HG02840 (cell line): ENCODE data around the gene CDX1.
"Not testable (repeated sequence)": the region's sequence is repeated elsewhere in the genome, so short reads cannot be mapped to it uniquely, and the experiment has no call there.

Source experiments
- ATAC-seq: cut with Tn5 transposase; IDR thresholded peaks from one replicate; pipeline ENCODE4 v1.9.1; 2021; ENCODE audit warnings: mild to moderate bottlenecking, moderate library complexity, moderate number of reproducible peaks; ENCODE audit not compliant: unreplicated experiment, low FRiP score

Gene CDX1

DNA sequence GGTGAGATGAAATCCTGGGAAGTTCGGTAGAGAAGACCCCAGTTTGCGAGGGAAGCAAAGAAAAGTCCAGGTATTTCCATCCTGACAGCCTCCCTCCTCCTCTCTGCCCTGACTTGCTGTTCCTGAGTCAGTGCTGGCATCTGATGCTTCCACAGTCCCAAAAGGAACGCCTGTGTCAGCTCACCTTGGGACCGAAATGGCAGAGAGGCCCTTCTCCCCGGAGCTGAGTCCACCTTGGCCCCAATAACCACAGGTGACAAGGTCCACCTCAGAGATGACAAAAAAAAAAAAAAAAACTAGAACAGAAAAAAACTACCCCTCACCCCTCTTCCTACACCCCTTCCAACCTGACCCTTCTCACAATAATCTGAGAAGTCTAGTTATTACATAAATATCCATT is 54.9 kb downstream of the CDX1 start:
- no peak for ATAC-seq

GRCh38 chr5:150222906-150223305 is 56.3 kb downstream of the CDX1 start:
- ATAC-seq: no peak

DNA sequence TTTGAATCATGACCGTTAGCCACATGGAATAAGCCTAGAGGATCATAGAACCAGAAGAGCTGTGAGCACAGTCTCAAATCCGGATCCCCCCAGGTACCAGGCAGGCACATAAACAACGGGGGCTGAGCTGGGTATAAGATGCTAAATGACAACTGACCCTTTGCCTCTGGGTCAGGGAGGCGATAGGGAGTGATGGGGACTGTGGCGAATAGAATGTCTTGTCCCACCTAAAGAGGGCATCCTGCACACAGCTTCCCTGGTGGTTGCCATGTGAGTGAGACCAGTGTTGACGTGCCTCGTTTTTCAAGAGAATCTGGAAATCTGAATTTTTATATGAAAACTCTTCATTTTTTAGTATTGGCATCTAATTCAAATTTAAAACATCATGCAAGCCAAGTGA is 56.9 kb downstream of the CDX1 start:
- ATAC-seq: no peak

DNA sequence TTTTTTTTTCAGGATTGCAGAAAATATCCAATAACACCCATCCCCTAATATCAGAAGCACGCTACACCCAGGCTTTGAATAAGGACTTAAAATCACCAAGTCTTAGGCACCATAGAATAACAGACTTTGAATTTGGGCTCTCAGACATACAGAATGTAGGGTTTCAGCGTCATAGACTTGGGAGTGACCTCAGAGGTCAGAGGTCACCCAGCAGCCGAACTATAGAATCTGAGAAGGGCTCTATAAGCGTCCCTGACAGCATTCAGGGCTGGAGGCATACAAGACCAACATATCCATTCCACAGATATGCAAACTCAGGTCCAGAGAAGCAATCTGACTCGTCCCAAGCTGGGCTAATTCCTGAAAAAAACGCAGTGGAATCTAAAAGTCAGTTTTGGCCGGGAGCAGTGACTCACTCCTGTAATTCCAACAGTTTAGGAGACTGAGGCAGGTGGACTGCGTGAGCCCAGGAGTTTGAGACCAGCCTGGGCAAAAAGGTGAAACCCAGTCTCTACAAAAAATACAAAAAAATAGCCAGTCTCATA is 58.0 kb downstream of the CDX1 start:
- ATAC-seq: no peak

- no peak for ATAC-seq
Measured at GRCh38 chr5:150227036-150227435, 60.5 kb downstream of the CDX1 start.

DNA sequence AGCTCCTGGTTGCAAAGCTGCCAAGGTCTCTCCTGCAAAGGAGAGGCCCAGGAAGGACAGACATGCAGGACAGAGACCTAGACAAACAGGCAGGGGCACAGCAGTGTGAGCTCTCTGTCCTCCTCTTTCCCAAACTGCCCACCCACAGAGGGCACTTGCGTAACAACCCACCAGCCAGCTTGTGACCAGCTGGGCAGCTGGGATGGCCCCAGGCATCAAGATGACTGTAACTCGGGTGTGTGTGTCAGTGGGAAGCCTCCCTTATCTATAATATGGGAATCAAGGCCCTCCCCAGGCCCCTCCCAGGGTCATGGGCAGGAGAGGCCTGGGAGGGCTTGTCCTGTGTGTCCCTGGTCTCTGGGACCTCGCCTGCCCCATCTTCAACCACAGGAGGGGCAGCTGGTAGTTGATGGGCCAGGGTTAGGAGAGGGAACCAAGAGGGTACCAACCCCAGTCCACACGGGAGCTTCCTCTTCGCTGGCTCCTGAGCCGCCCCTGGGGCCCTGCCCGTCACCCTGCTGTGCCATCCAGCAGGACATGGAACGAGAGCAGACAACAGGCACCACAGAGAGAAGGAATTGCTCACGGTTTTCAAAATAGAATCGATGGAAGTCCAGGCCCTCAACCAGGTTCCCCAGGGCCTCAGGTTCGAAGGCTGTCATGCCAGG is 61.2 kb downstream of the CDX1 start:
- ATAC-seq: no peak

DNA sequence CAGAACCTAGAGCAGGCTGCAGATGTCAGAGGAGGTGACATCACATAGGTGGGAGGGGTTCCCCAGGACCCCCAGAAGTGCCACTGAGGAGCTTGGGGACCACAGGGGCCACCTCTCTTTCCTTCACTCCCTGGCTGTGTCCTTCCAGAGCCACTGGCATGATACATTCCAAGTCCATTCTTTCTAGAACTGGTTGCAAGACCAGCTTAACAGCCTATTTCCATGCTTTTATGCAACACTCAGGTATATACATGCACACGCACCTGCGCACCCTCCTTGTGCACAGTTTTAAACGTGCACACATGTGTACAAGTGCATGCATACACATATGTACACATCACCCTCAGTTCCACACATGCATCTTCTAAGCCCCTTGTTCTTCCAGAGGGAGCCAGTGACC is 63.0 kb downstream of the CDX1 start:
- ATAC-seq: no peak

DNA sequence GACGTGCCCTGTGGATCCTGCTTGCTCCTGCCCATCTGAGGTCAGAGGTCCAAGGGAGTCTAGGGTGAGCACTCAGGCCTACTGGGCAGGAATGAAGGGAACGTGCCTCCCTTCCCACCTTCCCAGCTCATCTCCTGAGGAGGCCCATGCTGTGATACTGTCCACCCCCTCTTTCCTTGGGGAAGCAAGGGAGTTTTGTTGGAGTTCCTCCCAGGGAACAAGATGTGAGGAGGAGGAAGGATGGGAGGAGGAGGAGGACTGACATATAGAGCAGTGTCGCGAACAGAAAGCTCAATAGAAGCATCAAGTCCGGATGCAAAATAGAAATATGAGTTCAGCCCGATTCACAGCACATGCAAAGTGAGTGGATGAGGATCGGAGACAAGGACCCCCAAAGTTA is 64.3 kb downstream of the CDX1 start:
- ATAC-seq: no peak

DNA sequence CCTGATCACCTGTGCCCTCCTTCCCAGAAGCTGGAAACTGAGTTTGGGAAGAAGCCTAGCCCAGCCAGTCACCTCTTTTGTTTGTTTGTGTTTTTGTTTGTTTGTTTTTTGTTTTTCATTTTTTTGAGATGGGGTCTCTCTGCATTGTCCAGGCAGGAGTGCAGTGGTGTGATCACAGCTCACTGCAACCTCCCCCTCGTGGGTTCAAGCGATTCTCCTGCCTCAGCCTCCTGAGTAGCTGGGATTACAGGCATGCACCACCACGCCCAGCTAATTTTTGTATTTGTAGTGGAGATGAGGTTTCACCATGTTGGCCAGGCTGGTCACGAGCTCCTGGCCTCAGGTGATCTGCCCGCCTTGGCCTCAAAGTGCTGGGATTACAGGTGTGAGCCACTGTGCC is 67.1 kb downstream of the CDX1 start:
- not testable (repeated sequence) for ATAC-seq
